Retinal pigment epithelial cell (primary cell): Measurements from ENCODE around the gene SHISA3.

Source experiments
- DNase-seq: peaks from one replicate; pipeline ENCODE4 v3.0.0-alpha.2; 2010; ENCODE audit warnings: low read depth
- H3K4me3 ChIP-seq: 2 replicates; pipeline ENCODE4 v1.5.1; 2011; ENCODE audit warnings: mild to moderate bottlenecking, low read length, control low read depth, moderate library complexity
- CTCF ChIP-seq: conservative IDR thresholded peaks from 2 replicates; pipeline ENCODE4 v1.5.1; 2011; ENCODE audit warnings: low read depth, low read length, control low read depth, inconsistent platforms

The SHISA3 gene

GRCh38 chr4:42416017-42416416 lies 18.7 kb downstream of the SHISA3 start:
- no peak for TF ChIP-seq CTCF
- DNase-seq = no peak
- H3K4me3 ChIP-seq = no peak overlapping the region

- no peak overlapping the region for H3K4me3 ChIP-seq
- no peak for TF ChIP-seq CTCF
- DNase-seq = no peak
Observed at GRCh38 chr4:42417550-42417949, 20.3 kb downstream of the SHISA3 start.

- DNase-seq = no peak
- H3K4me3 ChIP-seq = no peak overlapping the region
- no peak for TF ChIP-seq CTCF
Observed at GRCh38 chr4:42420140-42420539, 22.9 kb downstream of the SHISA3 start.

GRCh38 chr4:42425146-42426065 lies 28.1 kb downstream of the SHISA3 start:
- TF ChIP-seq CTCF = no peak
- no peak overlapping the region for H3K4me3 ChIP-seq
- DNase-seq = no peak

- DNase-seq = no peak
- H3K4me3 ChIP-seq = no peak overlapping the region
- TF ChIP-seq CTCF = no peak
Observed at GRCh38 chr4:42428036-42428435, 30.7 kb downstream of the SHISA3 start.

- no peak overlapping the region for H3K4me3 ChIP-seq
- DNase-seq = no peak
- TF ChIP-seq CTCF = no peak
Observed at GRCh38 chr4:42436928-42437565, 39.8 kb downstream of the SHISA3 start.
